GOT3 (cell line): ENCODE data around the gene TCF19.

Experiments used
- DNase-seq: peaks from one replicate; lab custom pipeline; 2025; ENCODE audit warnings: mixed read lengths; lab: John Stamatoyannopoulos, UW

Gene TCF19

DNA sequence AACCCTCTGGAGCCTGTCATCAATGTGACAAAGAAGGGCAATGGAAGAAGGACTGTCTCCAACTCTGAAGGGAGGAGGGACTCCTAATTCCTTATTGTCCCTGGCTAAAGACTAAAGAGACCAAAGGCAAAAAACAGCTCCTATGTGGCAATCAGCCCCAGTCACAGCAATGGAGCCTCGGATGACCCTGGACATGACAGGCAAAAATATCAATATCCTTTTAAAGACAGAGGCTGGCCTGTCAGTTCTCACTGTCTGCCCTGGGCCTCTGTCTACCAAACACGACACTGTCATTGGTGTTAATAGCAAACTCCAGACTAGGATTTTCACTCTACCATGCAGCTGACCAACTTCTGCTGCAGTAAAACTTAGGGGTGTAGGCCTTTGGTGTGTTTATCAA lies 50.1 kb downstream of the TCF19 start:
- no peak for DNase-seq

DNA sequence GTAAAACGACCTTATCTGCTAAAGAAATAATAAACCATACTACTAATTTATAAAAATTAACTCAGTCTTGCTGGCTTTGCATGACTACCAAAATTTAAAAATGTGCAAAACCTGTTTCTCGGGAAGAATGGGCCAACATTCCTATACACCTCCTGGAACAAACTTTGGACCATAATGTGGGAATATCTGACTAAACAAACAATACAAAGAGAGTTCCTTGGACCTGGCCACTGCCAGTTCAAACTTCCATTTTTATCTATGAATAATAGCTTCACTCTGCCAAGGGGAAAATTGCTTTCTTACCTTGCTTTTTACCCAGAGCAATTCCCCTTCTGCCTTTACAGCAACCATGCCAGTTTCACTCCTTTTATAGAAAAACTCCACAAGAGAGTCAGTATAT lies 50.7 kb downstream of the TCF19 start:
- no peak for DNase-seq

DNA sequence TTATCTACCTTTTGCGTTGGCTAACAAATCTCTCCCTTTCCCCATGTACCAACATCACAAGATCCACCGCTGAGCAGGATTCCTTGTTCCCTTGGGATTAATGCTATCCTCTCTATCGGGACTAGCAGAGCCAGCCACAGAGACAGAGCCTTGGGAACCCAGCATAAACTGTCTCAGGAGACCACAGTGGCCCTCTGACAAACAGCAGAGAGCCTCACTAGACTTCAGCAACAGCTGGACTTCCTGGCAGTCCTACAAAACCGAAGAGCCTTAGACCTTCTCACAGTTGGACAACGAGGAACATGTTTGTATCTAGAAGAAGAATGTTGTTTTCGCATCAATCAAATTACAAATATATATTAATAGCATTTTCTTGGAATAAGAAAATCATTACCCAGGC lies 51.7 kb downstream of the TCF19 start:
- no peak for DNase-seq

DNA sequence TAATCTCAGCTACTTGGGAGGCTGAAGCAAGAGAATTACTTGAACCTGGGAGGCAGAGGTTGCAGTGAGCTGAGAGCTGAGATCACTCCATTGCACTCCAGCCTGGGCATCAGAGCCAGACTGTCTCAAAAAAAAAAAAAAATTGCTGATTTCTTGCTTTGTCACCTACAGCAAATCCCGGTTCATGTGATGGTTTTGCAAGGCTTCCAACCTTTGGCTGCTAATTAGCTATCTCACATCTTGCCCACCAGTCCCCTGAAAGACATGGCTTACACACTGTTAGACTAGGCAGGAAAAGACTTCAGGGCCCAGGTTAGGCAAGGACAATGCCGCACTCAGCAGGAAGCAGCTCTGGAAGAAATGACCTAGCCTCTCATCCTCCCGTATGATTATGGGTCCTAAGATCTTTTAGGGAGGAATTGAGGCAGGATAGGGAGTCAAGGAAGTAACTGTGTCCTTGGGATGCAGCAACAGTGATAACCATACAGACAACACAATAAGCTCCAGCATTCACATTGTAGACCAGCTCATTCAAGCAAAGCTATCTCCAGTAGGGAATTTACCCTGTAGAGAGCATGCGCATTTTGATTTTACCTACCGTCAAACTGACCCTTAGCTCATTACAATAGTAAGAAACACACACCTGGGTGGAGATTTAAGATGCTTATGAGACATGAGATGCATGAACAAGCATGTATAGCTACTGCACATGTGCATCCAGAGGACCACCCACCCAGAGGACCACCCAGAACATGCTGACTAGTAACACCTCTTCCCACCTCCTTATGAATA lies 52.5 kb downstream of the TCF19 start:
- DNase-seq = no peak
